Choroid plexus epithelial cell (primary cell): ENCODE data around the gene TCL1B.

ENCODE experiments used
- DNase-seq: peaks from one replicate; pipeline ENCODE4 v3.0.0-alpha.2; 2010; ENCODE audit warnings: low read depth
- H3K4me3 ChIP-seq: 2 replicates; pipeline ENCODE4 v1.5.1; 2011; ENCODE audit warnings: low read depth, mild to moderate bottlenecking, control low read depth, low read length, moderate library complexity
- CTCF ChIP-seq: conservative IDR thresholded peaks from 2 replicates; pipeline ENCODE4 v1.5.1; 2011; ENCODE audit warnings: low read depth, mild to moderate bottlenecking, control low read depth, inconsistent platforms, low read length, moderate library complexity

The TCL1B gene

GRCh38 chr14:95667249-95667693 lies 19.0 kb upstream of the TCL1B start:
- no peak for TF ChIP-seq CTCF
- DNase-seq = no peak
- H3K4me3 ChIP-seq = no peak overlapping the region

GRCh38 chr14:95668235-95668772 lies 17.9 kb upstream of the TCL1B start:
- H3K4me3 ChIP-seq = no peak overlapping the region
- DNase-seq = no peak
- no peak for TF ChIP-seq CTCF

- no peak for TF ChIP-seq CTCF
- no peak for DNase-seq
- H3K4me3 ChIP-seq = no peak overlapping the region
These were observed 11.6 kb upstream of the TCL1B start for GRCh38 chr14:95674613-95675012.

- TF ChIP-seq CTCF = no peak
- DNase-seq = no peak
- no peak overlapping the region for H3K4me3 ChIP-seq
These were observed 10.7 kb upstream of the TCL1B start for GRCh38 chr14:95675486-95675885.

- no peak overlapping the region for H3K4me3 ChIP-seq
- no peak for TF ChIP-seq CTCF
These were observed 8.9 kb upstream of the TCL1B start for GRCh38 chr14:95677179-95677835.

GRCh38 chr14:95679148-95679815 lies 6.9 kb upstream of the TCL1B start:
- no peak for DNase-seq
- no peak for TF ChIP-seq CTCF
- no peak overlapping the region for H3K4me3 ChIP-seq

More at GRCh38 chr14:95677179-95677835, 8.9 kb upstream of the TCL1B start:
- DNase-seq = no peak
